K562 (cell line): Measurements from ENCODE around the gene DDX23. TPM values are rescaled to one million over a fixed set of nuclear protein-coding genes. Genes with fewer than 3 reads are reported as not detected.

Experiments used
- FOXK2 ChIP-seq, 2 experiments: fragments of 450-650 bp; IDR thresholded peaks in 1 of 2; conservative IDR thresholded peaks in 1 of 2; 2 replicates each; pipeline ENCODE4 v1.6.1; 2016; ENCODE audit warnings: low read depth in 2 of 2, mild to moderate bottlenecking in 1 of 2
- POU5F1 ChIP-seq: fragments of 150-350 bp; IDR thresholded peaks from 2 replicates; pipeline ENCODE4 v1.6.1; 2014; ENCODE audit warnings: borderline replicate concordance, low read length, low read depth, mild to moderate bottlenecking; ENCODE audit not compliant: partially characterized antibody
- SIN3B ChIP-seq: fragments of 450-650 bp; IDR thresholded peaks from 2 replicates; pipeline ENCODE4 v1.6.1; 2017; ENCODE audit warnings: low read depth, mild to moderate bottlenecking, moderate library complexity
- SOX6 ChIP-seq: fragments of 450-650 bp; IDR thresholded peaks from 2 replicates; pipeline ENCODE4 v1.6.1; 2014; ENCODE audit warnings: mild to moderate bottlenecking
- ZC3H11A ChIP-seq: IDR thresholded peaks from 2 replicates; pipeline ENCODE4 v1.6.1; 2012; ENCODE audit warnings: low read depth, low read length, improper control_type of control experiment
- ZNF175 ChIP-seq: fragments of 200-800 bp; sonication (Bioruptor generic); IDR thresholded peaks from 2 replicates; pipeline ENCODE4 v1.6.1; 2016; ENCODE audit warnings: low read depth, mild to moderate bottlenecking, missing genetic modification characterization, missing compliant biosample characterization
- ZNF644 ChIP-seq: fragments of 200-800 bp; sonication (Bioruptor generic); IDR thresholded peaks from 2 replicates; pipeline ENCODE4 v1.6.1; 2016; ENCODE audit warnings: low read depth, missing genetic modification characterization, missing compliant biosample characterization
- polyA plus RNA-seq, 8 experiments: library from polyadenylated mRNA; depleted of rRNA in 4 of 8; stranded (reverse) in 5 of 8; unstranded in 3 of 8; fragments of >200 nt; fragmentation: Nextera tagmentation in 2 of 8; fragmentation: Illumina TruSeq in 1 of 8; extraction: Ambion mirVana in 2 of 8; extraction: Trizol in 1 of 8; gene quantifications; 2 replicates each; pipeline versions ENCODE4 v1.2.1 to v1.2.3, GENCODE V29; 2011 to 2014; ENCODE audit warnings: inconsistent platforms in 1 of 8, missing spikeins in 1 of 8
- total RNA-seq, 7 experiments: library from RNA; depleted of rRNA in 6 of 7; stranded (reverse); fragments of >200 nt in 6 of 7; fragmentation: Illumina TruSeq in 2 of 7; extraction: Trizol in 2 of 7; gene quantifications; 2 replicates each; pipeline versions ENCODE4 v1.2.1 to v1.2.3, GENCODE V29; 2011 to 2021; ENCODE audit warnings: low replicate concordance in 1 of 7
- TF ChIP-seq, protein P1 (sequence below): fragments of 250-450 bp; sonication (Bioruptor Pico); IDR thresholded peaks from 2 replicates; pipeline ENCODE4 v1.9.0; 2021; ENCODE audit warnings: mild to moderate bottlenecking
- TF ChIP-seq, protein P2 (sequence below), 2 experiments: fragments of 250-450 bp in 1 of 2; fragments of 450-650 bp in 1 of 2; sonication (Bioruptor Pico) in 1 of 2; IDR thresholded peaks; 2 replicates each; pipeline versions ENCODE4 v1.6.1 to v1.8.0; 2016 to 2021; ENCODE audit warnings: mild to moderate bottlenecking in 2 of 2, moderate library complexity in 2 of 2, missing compliant biosample characterization in 1 of 2, missing genetic modification characterization in 1 of 2
- TF ChIP-seq, protein P3 (sequence below), 2 experiments: fragments of 150-350 bp in 1 of 2; IDR thresholded peaks; 2 replicates each; pipeline ENCODE4 v1.6.1; 2012 to 2016; ENCODE audit warnings: low read depth in 2 of 2, low read length in 2 of 2, mild to moderate bottlenecking in 1 of 2, moderate library complexity in 1 of 2
- TF ChIP-seq, protein P4 (sequence below): conservative IDR thresholded peaks from 2 replicates; pipeline ENCODE4 v1.6.1; 2011; ENCODE audit warnings: low read depth, mild to moderate bottlenecking, low read length; ENCODE audit not compliant: control insufficient read depth
- TF ChIP-seq, protein P5 (sequence below): fragments of 150-350 bp; conservative IDR thresholded peaks from 2 replicates; pipeline ENCODE4 v1.6.1; 2014; ENCODE audit warnings: low read length

The DDX23 gene
- total and polyA plus RNA-seq, 9 of the 15 experiments (the other 6 are each of a cell fraction or from before 2014, with no cell fraction given): 32.4 to 138 (median 104) TPM

DNA sequence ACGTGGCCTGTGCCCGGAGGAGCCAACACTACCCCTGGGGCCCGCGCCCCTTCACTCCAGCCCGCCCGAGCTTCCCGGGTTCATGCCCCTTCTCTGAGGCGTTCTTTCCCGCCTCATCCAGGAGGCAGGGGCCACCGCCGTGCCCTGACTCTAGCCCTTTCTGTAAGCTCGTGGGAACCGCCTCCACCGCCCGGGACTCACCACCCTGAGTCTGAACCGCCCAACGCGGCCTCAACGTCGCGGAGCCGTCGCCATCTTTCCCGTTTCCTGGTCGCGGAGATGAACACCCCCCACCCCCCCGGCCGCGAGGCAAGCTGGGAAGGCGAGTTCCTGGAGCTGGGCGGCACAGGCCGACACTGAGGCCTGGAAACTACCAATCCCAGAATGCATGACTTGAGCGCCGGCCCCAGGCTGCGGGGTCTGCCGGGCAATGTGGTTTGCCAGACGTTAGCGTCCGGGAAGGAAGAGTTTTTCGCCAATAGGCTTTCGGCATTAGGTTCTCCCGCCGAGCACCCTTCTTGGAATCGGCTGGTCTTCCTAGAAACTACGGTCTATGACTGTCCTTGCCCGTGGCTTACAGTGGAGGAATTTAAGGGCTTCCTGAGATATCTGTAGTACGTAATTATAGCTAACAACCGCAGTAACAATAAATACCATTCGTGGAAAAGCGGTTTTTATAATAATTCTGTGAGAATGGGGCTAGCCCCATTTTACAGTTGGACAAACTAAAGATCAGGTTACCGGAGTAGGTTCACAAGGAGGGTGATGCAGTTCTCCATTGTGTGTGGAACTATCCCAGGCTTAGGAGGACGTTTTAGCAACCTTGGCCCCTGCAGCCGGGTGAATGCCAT lies at the start of gene DDX23 (continued):
- TF ChIP-seq, protein P1, sequence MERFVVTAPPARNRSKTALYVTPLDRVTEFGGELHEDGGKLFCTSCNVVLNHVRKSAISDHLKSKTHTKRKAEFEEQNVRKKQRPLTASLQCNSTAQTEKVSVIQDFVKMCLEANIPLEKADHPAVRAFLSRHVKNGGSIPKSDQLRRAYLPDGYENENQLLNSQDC: no peak
- TF ChIP-seq SOX6 (no peak), ZC3H11A (peak; percentile 25; the same call in 1 of the 2 replicates), FOXK2 (conservative IDR thresholded peaks at IDR 0.05 in 1 of 2, IDR thresholded peaks at IDR 0.05 in 1 of 2; ENCODE audit: low read depth in 2 of 2) (peak in 1 of 2 experiments; percentile 44; a peak in 2 of 4 replicates), POU5F1 (peak; percentile 97), ZNF644 (tag) (peak; percentile 99), ZNF175 (peak; percentile 95), SIN3B (peak; percentile 98)
- TF ChIP-seq, protein P2, sequence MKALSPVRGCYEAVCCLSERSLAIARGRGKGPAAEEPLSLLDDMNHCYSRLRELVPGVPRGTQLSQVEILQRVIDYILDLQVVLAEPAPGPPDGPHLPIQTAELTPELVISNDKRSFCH (CRISPR knock-in tag; IDR thresholded peaks at IDR 0.05): no peak
- TF ChIP-seq, protein P2 (tag; IDR thresholded peaks at IDR 0.05): 0 out of 2 replicates have a peak, but pooled peaks have one; percentile 27
- TF ChIP-seq, protein P3, sequence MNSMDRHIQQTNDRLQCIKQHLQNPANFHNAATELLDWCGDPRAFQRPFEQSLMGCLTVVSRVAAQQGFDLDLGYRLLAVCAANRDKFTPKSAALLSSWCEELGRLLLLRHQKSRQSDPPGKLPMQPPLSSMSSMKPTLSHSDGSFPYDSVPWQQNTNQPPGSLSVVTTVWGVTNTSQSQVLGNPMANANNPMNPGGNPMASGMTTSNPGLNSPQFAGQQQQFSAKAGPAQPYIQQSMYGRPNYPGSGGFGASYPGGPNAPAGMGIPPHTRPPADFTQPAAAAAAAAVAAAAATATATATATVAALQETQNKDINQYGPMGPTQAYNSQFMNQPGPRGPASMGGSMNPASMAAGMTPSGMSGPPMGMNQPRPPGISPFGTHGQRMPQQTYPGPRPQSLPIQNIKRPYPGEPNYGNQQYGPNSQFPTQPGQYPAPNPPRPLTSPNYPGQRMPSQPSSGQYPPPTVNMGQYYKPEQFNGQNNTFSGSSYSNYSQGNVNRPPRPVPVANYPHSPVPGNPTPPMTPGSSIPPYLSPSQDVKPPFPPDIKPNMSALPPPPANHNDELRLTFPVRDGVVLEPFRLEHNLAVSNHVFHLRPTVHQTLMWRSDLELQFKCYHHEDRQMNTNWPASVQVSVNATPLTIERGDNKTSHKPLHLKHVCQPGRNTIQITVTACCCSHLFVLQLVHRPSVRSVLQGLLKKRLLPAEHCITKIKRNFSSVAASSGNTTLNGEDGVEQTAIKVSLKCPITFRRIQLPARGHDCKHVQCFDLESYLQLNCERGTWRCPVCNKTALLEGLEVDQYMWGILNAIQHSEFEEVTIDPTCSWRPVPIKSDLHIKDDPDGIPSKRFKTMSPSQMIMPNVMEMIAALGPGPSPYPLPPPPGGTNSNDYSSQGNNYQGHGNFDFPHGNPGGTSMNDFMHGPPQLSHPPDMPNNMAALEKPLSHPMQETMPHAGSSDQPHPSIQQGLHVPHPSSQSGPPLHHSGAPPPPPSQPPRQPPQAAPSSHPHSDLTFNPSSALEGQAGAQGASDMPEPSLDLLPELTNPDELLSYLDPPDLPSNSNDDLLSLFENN (IDR thresholded peaks at IDR 0.05; ENCODE audit: low read depth in 2 of 2, low read length in 2 of 2): no peak
- TF ChIP-seq, protein P4, sequence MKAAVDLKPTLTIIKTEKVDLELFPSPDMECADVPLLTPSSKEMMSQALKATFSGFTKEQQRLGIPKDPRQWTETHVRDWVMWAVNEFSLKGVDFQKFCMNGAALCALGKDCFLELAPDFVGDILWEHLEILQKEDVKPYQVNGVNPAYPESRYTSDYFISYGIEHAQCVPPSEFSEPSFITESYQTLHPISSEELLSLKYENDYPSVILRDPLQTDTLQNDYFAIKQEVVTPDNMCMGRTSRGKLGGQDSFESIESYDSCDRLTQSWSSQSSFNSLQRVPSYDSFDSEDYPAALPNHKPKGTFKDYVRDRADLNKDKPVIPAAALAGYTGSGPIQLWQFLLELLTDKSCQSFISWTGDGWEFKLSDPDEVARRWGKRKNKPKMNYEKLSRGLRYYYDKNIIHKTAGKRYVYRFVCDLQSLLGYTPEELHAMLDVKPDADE: peak; percentile 100
- TF ChIP-seq, protein P5, sequence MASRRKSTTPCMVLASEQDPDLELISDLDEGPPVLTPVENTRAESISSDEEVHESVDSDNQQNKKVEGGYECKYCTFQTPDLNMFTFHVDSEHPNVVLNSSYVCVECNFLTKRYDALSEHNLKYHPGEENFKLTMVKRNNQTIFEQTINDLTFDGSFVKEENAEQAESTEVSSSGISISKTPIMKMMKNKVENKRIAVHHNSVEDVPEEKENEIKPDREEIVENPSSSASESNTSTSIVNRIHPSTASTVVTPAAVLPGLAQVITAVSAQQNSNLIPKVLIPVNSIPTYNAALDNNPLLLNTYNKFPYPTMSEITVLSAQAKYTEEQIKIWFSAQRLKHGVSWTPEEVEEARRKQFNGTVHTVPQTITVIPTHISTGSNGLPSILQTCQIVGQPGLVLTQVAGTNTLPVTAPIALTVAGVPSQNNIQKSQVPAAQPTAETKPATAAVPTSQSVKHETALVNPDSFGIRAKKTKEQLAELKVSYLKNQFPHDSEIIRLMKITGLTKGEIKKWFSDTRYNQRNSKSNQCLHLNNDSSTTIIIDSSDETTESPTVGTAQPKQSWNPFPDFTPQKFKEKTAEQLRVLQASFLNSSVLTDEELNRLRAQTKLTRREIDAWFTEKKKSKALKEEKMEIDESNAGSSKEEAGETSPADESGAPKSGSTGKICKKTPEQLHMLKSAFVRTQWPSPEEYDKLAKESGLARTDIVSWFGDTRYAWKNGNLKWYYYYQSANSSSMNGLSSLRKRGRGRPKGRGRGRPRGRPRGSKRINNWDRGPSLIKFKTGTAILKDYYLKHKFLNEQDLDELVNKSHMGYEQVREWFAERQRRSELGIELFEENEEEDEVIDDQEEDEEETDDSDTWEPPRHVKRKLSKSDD: peak; percentile 60
